Amygdala (tissue), 56 donors: ENCODE measurements around the gene LSM2.
"Not testable (repeated sequence)": the region's sequence is repeated elsewhere in the genome, so short reads cannot be mapped to it uniquely, and the experiment has no call there.

ENCODE experiments used
- DNase-seq, 56 donors: peaks; one replicate each; lab custom pipeline; 2025; lab: John Stamatoyannopoulos, UW

Gene LSM2

DNA sequence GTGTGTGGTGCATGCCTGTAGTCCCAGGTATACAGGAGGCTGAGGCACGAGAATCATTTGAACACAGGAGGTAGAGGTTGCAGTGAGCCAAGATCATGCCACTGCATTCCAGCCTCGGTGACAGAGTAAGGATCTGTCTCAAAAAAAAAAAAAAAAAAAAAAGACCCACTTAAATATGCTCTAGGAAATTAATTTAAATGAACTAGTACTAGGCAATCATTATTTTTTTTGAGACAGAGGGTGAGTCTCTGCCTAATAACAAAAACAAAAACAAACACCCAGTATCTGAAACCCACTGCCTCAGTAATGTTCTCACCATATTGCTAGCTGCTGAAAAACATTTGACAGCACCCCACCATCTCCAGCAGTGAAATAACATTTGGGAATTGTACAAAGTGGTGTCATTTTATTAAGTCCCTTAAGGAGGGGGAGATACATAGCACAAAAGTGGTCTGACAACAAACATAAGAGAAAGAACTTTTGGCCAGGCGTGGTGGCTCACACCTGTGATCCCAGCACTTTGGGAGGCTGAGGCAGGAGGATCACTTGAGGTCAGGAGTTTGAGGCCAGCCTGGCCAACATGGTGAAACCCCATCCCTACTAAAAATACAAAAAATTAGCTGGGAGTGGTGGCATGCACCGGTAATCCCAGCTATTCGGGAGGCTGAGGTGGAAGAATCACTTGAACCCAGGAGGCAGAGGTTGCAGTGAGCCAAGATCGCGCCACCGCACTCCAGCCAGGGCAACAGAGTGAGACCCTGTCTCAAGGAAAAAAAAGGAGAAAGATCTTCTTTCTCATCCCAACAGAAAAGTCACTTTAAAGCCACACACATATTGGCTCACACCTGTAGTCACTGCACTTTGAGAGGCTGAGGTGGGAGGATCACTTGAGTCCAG lies 5.5 kb downstream of the LSM2 start:
- DNase-seq = not testable (repeated sequence)

DNA sequence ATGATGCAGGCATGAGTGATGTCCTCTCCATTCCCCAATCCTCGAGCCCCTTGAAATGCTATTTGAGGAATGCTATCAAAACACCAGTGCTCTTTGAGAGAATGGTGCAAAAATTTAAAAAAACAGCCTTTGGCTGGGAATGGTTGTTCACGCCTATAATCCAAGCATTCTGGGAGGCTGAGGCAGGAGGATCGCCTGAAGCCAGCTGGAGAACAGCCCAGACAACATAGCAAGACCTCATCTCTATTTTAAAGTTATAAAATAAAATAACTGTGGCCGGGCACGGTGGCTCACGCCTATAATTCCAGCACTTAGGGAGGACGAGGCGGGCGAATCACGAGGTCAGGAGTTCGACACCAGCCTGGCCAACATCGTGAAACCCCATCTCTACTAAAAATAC lies 7.0 kb downstream of the LSM2 start:
- DNase-seq = no peak

DNA sequence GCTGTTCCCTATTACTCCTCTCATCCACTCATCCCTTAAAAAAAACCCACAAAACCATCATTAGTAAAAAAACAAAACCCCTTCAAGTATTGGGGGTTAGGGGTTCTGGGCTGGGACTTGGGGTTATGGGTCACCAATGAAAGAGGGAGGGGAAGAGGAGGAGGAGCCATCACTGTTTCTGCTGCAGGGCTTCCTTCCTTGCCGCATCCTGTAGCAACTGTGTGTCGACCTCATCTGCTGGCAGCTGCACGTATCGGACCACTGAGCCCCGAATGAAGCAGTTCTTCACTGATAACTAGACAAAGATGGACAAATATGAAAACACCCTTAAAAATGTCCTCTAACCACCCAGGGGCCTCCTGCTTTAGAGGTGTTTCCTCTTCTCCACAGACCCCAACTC lies 9.2 kb downstream of the LSM2 start:
- DNase-seq = no peak

DNA sequence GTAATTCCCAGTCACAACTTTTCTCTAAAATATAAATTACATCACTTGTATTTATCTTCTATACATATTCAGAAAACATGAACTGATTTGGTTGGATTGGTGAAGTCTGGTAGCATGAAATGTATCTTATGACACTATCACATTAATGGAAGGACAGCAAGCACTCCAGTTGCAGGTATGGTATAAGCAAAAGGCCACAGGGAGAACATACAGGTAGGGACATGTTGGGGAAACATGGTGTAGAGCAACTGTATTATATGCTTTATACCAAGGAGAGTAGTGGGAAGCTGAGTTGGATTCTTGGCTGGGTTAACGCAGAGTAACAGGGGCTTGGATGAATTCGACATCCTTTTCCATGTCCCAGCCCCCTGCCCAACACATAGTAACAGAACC lies 9.8 kb downstream of the LSM2 start:
- no peak for DNase-seq

DNA sequence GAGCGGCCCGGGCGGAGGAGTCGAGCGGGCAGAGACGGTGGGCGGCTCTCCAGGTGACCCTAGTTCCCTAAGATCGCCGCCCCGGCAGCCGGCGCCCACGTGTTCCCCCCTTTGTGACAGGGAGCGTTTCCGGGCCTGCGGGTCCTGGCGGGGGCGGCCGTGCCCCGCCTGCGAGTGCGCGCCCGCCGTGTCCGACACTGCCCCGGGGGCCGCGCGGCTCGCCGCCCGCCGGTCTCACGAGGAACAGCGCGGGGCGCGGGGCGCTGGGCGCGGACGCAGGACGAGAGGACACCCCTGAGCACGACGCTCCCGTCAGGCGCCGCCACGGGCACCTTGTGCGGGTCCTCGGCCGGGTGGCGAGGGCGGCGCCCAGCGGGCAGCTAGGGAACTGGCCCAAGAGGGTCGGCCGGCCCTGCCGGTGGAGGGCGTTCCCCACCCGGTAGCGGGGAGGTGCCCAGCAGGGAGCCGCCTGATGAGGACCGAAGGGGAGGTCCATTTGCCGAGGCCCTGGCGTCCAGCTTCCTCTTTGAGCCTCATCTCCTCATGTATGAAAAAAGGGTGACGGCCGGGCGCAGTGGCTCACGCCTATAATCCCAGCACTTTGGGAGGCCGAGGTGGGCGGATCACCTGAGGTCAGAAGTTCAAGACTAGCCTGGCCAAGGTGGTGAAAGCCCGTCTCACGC lies 11.0 kb downstream of the LSM2 start, which contains the start of gene VARS1:
Gene VARS1 (minus strand): TSS at position 137 of the 683 bp plus-strand sequence. CDS start 535 bp downstream, outside the sequence.
- DNase-seq = peak in 54 of 56 donors; percentile 47 to 89 (median 80)

DNA sequence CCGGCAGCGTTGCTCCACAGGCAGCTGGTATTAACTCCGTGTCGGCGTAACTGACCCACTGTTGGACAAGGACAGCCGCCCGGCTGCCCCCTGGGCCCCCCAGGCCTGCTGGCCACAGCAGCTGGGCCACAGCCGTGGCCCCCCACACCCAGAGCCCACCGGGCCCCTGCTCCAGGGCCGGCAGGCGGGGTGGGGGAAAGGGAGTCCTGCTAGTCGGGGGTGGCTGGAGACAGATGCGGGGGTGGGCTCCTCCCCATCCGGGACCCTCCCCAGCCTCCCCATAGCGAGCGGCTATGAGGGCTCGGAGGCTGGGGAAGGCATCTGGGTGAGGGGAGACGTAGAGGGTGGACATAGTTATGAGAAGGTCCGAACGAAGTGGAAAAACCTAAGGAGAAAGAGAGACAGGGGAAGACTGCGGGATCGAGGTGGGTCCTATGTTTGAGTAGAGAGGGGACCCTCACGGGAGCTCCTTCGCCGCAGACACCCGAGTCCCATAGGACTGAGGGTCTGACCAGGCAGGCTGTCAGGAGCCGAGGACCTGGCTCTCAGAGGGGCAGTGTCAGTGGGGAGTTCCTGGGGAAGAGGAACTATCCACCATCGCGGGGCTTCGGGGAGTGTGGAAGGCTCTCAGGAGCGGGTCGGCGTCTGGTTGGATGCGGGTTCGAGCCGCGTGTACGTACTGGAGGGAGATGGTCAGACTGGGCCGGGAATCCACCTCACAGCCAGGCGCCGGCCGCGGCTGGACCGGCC lies 11.7 kb downstream of the LSM2 start:
- DNase-seq = peak in 4 of 56 donors; percentile 58 to 63 (median 59)

DNA sequence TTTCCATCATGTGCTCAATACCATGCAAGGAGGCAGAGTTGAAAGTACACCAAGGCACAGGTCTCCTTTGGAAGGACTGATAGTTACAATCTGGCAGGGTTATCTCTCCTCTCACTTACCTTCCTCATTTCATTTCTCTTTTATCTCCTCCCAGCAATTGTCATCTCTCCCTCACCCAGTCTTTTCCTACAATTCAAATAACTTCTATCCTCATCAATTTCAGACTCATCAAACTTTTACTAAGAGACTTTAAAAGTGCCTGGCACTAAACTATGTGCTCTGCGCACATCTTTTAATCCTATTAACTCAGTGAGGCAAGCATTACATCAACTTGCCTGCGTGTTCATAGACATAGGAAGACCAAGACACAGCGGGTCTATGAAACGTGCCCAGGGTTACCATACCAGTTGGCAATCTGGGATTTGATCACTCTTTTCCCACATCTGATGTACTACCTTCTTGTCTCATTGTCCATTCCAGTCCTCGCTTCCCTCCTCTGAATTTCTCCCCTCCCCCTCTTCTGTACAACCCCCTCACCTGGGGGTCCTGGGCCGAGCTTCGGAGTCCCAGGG lies 12.4 kb downstream of the LSM2 start:
- DNase-seq = peak in 1 of 56 donors; percentile 8

DNA sequence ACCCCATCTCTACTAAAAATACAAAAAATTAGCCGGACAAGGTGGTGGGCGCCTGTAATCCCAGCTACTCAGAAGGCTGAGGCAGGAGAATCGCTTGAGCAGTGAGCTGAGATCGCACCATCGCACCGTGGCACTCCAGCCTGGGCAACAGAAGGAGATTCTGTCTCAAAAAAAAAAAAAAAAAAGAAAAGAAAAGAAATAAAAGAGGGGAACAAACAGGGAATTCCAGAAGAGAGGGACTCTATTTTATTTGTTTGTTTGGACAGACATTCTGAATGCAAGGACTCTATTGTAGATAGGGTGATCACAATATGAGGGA lies 12.9 kb downstream of the LSM2 start:
- DNase-seq = not testable (repeated sequence)

DNA sequence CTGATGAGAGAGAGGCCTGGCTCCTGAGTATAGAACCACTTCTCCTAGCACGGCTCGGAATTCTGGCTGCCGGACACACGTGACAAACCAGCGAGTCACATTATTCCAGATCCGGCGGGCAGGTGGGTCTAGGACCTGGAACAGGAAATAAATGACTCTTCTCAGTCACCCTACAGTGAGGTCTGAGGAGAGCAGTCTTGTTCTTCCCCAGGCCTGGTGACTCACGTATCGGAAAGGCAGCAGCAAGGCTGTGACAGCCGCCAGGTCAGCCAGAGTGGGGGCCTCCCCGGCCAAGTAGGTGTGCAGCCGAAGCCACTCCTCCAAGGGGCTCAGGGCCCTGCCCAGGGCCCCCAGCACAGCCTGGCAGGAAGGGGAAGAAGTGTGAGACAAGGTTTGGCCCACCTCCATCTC lies 14.0 kb downstream of the LSM2 start:
- no peak for DNase-seq

DNA sequence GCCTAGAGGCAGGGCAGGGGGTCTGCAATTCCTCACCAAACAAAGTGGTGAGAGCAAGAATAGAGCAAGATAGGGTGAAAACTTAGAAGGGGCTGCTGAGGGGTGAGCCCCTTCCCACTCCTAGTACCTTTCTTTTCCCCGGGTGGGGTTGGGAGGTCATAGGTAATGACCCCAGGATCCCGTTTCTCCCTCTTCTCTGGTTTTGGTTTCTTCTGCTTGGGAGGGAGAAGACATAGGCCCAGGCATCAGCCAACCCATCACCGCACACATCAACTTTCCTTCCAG lies 14.7 kb downstream of the LSM2 start:
- no peak for DNase-seq

DNA sequence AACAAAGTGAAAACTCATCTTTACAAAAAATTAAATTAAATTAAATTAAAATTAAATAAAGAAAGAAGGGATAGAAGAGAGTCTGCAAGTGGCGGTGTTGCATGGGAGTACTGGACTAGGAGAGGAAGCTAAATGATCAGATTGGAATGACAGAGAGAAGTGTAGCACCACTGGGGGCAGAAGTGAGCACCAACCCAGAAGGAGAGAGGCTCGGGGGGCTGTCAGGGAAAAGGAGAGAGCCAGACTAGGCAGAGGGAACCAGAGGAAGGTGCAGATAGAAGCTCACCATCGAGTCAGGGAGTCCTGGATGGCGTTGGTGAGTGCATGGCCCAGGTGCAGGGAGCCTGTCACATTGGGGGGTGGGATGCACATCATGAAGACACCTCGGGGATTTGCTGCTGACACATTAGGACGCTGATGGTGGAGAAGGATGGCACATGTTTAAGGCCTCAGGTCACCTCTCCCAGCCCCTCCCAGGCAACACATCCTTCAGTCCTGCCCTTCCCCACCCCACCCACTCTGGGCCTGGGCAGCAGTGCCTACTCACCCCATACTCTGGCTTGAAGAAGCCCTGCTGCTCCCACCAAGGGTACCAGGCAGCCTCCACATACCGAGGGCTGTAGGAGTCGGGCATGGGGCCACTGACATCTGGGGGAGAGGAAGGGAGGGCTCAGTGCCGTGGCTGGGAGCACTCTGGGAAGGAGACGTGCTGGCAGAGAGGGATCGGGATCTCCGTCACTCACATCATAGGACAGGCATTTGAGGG lies 15.3 kb downstream of the LSM2 start:
- peak in 14 of 56 donors; percentile 11 to 65 (median 20) for DNase-seq

DNA sequence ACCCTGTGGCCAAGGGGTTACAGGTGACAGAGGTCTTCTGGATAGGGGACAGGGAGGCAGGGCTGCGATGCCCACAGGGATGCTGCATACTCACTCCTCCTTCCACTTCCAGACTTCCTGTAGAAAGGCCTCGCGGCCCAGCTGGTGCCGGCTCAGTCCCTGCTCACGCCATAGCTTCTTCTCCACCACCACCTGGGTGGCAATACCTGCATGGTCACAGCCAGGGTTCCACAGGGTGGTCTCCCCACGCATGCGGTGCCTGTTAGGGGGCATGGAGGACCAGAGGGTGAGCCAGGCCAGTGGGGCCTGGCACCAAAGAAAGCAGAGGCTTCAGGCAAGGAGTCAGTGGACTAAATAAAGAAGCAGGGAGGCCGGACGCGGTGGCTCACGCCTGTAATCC lies 21.3 kb downstream of the LSM2 start:
- no peak for DNase-seq

DNA sequence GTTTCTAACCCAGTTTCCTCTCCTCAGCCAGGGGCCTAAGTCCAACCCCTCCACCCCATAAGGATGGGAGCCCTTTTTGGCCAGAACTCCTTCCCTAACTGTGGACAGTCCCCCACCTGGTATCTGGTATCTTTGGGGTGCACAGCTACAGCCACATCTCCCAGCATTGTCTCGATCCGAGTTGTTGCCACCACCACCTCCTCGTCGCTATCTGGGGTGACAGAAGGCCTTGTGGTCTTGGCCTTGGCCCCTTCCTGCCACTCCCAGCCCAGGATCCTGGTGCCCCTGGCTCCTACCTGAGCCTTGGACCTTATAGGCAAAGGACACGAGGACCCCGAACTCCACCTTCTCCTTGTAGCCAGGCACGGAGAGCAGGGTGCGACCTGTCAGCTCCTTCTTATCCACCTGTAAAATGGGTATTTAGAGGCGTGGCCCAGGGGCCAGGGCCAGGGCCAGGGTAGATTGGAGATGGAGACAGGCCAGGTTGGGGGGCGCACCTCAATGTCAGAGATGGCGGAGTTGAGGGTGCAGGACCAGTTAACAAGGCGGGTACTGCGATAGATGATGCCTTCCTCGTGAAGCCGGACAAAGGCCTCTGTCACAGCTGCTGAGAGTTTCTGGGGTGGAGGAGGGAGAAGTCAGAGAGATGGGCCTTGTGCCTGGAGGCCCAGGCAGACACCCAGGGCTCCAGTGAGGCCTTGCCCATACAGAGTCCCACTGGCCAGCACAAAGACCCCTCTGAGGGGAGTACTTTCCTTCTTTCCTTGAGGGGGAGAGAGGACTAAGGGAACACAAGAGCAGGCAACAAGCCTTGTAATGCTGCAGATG lies 22.5 kb downstream of the LSM2 start:
- peak in 2 of 56 donors; percentile 18 for DNase-seq

DNA sequence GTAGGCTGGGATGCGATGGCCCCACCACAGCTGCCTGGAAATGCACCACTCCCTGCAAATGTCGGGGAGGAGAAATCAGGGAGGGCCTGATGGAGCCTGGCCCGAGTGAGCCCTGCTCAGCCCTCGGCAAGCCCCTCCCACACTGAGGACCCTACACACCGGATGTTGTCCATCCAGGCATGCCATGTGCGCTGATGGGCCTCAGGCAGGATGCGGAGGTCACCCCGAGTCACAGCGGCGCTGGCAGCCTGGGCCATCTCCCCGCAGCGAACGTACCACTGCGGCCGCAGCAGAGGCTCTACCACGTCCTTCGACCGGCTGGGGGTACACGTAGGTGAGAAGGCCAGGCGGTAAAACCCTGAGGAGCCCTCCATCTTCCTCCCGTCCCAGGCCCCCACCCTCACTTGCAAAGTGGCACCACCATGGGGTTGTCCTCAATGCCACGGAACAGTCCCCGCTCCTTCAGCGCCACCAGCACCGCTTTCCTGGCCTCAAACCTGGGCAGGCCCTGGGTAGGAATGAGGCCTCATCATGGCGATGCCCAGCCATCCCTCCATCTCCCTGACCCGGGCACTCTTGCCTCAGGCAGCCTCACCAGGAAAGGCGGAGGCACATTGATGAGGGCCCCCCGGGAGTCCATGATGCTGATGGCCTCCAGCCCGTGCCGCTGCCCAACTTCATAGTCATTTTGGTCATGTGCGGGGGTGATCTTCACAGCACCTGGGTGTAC lies 24.5 kb downstream of the LSM2 start:
- DNase-seq = no peak

DNA sequence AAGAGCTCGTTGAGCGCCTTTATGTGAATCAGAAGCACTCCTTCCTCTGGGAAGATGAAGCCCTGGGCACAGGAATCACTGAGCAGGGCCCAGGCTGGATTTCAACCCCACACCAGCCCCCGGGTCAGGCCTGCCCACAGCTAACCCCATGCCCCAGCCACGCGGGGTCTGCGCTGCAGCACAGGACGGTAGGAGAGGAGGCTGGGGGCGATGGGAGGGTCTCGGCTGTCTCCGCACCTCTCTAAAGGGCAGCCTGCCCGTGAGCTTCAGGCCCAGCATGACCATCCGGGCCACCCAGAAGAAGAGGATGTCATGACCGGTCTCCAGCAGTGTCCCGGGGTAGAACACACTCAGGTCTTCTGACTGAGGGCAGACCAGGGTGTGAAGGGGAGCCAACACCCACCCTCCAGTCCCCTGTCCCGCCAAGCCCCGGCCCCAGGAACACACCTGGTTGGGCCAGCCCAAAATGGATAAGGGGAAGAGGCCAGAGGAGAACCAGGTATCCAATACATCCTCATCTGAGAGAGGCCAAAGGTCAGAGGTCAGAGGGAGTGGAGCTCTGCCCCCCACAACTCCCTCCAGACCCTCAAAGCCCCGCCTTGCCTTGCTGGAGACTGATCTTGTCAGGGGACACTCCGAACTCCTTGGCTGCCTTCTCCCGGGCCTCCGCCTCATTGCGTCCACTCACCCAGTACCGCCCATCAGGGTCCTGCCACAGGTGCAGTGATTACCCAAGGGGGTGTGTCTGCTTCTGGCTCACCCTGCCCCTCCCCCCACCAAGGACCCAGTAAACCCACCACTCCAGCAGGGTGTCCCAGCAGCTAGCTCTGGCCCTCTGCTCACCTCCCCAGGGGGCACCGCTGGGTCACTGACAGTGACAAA lies 25.3 kb downstream of the LSM2 start:
- no peak for DNase-seq

DNA sequence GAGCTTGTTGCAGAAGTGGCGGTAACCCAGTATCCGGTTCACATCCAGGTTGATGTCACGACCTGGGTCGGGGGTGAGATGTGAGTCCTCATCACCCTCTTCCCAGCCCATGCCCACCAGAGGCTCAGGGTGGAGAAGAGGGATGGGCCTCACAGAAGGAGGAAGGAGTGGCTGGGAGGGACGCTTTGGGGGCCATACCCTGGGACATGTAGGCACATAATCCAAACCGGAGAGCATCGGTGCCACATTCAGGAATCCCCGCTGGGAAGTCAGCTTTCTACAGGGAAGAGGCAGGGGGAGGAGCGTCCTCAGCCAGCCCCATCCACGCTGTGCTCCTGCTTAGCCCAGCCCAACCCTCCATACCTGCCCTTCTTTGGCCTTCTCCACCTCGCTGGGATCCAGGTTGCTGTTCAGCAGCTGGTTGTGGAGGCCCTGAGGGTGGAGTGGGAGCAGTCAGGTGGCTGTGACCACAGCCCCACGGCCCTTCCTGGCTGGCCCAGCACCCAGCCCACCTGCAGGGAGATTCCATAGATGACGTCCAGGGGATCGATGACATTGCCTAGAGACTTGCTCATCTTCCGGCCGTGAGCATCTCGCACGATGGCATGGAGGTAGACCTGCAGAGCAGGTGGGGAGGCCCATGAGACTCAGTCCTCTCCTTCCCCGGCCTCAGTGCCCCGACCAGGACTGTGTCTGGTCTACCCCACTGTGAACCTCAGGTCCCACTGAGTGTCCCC lies 26.1 kb downstream of the LSM2 start:
- DNase-seq = no peak

DNA sequence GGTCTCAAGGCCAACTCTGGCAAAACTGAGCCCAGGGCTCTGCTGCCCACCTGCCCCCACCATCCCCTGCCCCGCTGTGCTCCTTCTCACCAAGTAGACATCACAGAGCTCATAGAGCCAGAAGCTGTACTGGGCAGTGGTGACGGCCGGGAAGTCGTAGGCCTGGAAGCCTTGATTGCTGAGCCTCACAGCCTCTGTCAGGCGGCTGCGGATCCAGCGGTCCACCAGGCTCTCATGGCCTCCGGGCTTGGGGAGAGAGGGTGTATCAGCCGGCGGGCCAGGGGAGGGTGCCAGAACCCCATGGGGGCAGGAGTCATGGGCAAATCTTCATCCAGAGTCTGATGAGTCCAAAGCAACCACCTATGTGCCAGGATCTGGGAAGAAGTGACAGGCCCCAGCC lies 26.9 kb downstream of the LSM2 start:
- no peak for DNase-seq
